ENCODE data around the gene E2F2. TPM values are rescaled to one million over a fixed set of nuclear protein-coding genes. Genes with fewer than 3 reads are reported as not detected.
A peak's percentile ranks its signal among the peaks of the same experiment; 100 is the strongest.

E2F2 gene
- total and polyA plus RNA-seq, 2 of the 13 experiments (the other 11 are each of a cell fraction or from before 2014, with no cell fraction given) = 0.65 to 6.6 TPM

- TF ChIP-seq FOXC1 (CRISPR knock-in tag; IDR thresholded peaks at IDR 0.05; ENCODE audit: borderline replicate concordance) (peak; percentile 54; the same call in 1 of the 2 replicates), ZNF710 (CRISPR knock-in tag; IDR thresholded peaks at IDR 0.05; ENCODE audit: borderline replicate concordance) (no peak), RFXANK (CRISPR knock-in tag; IDR thresholded peaks at IDR 0.05) (no peak), ARID4A (CRISPR knock-in tag; IDR thresholded peaks at IDR 0.05; ENCODE audit: borderline replicate concordance) (peak; percentile 44; the same call in 1 of the 2 replicates), RAD21 (CRISPR knock-in tag; IDR thresholded peaks at IDR 0.05) (peak; percentile 94), KAT8 (CRISPR knock-in tag; IDR thresholded peaks at IDR 0.05) (peak; percentile 42; the same call in 1 of the 2 replicates), ZFX (CRISPR knock-in tag; IDR thresholded peaks at IDR 0.05; ENCODE audit: low read depth) (0 out of 2 replicates have a peak, but pooled peaks have one; percentile 18), HMGXB4 (CRISPR knock-in tag; IDR thresholded peaks at IDR 0.05; ENCODE audit: borderline replicate concordance in 1 of 2, low read depth in 1 of 2) (peak; percentile 71 to 78; a peak in 3 of 4 replicates), HIC2 (CRISPR knock-in tag; IDR thresholded peaks at IDR 0.05; ENCODE audit: low read depth) (no peak), ATF7 (IDR thresholded peaks at IDR 0.05) (no peak), ATF7 (CRISPR knock-in tag; IDR thresholded peaks at IDR 0.05) (no peak), IRF2 (CRISPR knock-in tag; IDR thresholded peaks at IDR 0.05) (0 out of 2 replicates have a peak, but pooled peaks have one; percentile 43), MXI1 (IDR thresholded peaks at IDR 0.05; ENCODE audit: borderline replicate concordance, low read depth, low read length) (peak; percentile 31; the same call in 1 of the 3 replicates), ZBTB4 (CRISPR knock-in tag; IDR thresholded peaks at IDR 0.05; ENCODE audit: borderline replicate concordance) (0 out of 2 replicates have a peak, but pooled peaks have one; percentile 42), ZNF547 (CRISPR knock-in tag; IDR thresholded peaks at IDR 0.05) (no peak)
These were observed 8.7 kb upstream of the E2F2 start (continued) for GRCh38 chr1:23539698-23540266.

Data from HepG2 (cell line).